DND-41 (cell line): ENCODE results near the gene CHD9.

Experiments
- CTCF ChIP-seq: IDR thresholded peaks from 2 replicates; pipeline ENCODE4 v1.5.1; 2012; ENCODE audit warnings: borderline replicate concordance, low read length, moderate library complexity, mild to moderate bottlenecking; ENCODE audit not compliant: poor library complexity, severe bottlenecking; ENCODE audit errors: extremely low read depth
- EZH2 ChIP-seq: IDR thresholded peaks from 3 replicates; pipeline ENCODE4 v1.6.1; 2012; ENCODE audit warnings: borderline replicate concordance, low read depth, mild to moderate bottlenecking, moderate library complexity, low read length, inconsistent platforms; ENCODE audit not compliant: severe bottlenecking

- no peak for TF ChIP-seq CTCF
- TF ChIP-seq EZH2: no peak
Measured at GRCh38 chr16:53235851-53236250, 181.1 kb downstream of the CHD9 start.
